ENCODE measurements around the gene HIPK2.

- TF ChIP-seq CTCF (conservative IDR thresholded peaks at IDR 0.05 in 1 of 2, IDR thresholded peaks at IDR 0.05 in 1 of 2; ENCODE audit: extremely low read depth in 1 of 2, insufficient read depth in 1 of 2, low read depth in 1 of 2, low read length in 2 of 2), result no peak
- TF ChIP-seq EZH2 (IDR thresholded peaks at IDR 0.05; ENCODE audit: borderline replicate concordance, low read length), result no peak
Observed at GRCh38 chr7:139798892-139799291, 21.1 kb upstream of the HIPK2 start.
